ENCODE measurements around the gene TARBP1. TPM values are rescaled to one million over a fixed set of nuclear protein-coding genes. Genes with fewer than 3 reads are reported as not detected.

Gene TARBP1
- total RNA-seq, 4 donors from 2014 or later, result 5.7 to 11.9 (median 8.2) TPM

GRCh38 chr1:234342774-234343173 is 136.2 kb downstream of the TARBP1 start:
- no peaks in the 10 kb centered on the region for H3K27me3 ChIP-seq
- no peaks in the 10 kb centered on the region for H3K4me1 ChIP-seq
- H3K4me3 ChIP-seq, result no peak overlapping the region
- no peaks in the 10 kb centered on the region for H3K36me3 ChIP-seq
- DNase-seq (no peak), ATAC-seq (no peak)
- in situ Hi-C loops (cut with MboI; ENCODE audit: low sequenced_read_pairs in 4 of 4) (no loop called here), intact Hi-C loops (cut with DNase I; ENCODE audit: low total_unique reads) (no loop called here)
- TF ChIP-seq CTCF (IDR thresholded peaks at IDR 0.05 in 4 of 5, conservative IDR thresholded peaks at IDR 0.05 in 1 of 5) (no peak), POLR2A (IDR thresholded peaks at IDR 0.05) (no peak)
- no peak overlapping the region for H3K27ac ChIP-seq
- H3K9me3 ChIP-seq, result peaks cover 0 to 7% (median 3%) of the 10 kb centered on the region in 3 donors

Other genes starting within 250 kb of the TARBP1 start
- 100 to 1,000 TPM in 1 of 4 donors, 10 to 100 TPM in 3; 53.7 to 113 (median 58.7) TPM for gene COA6, start 105.7 kb downstream of the TARBP1 start, total RNA-seq
- gene IRF2BP2, start 131.0 kb upstream of the TARBP1 start, total RNA-seq, result 10 to 100 TPM; 32.2 to 92.0 (median 52.2) TPM

Measured in gastrocnemius medialis (tissue), 4 donors.